ENCODE data around the gene JAZF1.
A peak's percentile ranks its signal among the peaks of the same experiment; 100 is the strongest.

JAZF1 gene

DNA sequence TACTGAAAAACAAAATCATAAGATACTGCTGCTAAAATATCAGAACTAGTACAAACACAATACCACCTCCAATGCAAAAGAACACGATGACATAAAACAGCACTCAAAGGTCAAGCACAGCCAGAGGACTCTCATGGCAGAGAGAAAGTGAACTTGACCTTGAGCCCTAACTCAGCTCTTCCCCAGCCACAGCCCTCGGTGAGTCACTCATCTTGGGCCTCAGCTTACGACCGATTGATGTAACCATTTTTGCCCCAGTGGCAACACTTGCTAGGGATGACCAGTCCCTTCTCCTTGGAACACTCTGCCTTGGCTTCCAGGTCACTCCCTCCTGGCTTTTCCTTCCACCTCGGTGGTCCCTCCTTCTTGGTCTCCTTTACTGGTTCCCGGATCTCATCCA is 77.8 kb downstream of the JAZF1 start:
- DNase-seq: no peak

DNA sequence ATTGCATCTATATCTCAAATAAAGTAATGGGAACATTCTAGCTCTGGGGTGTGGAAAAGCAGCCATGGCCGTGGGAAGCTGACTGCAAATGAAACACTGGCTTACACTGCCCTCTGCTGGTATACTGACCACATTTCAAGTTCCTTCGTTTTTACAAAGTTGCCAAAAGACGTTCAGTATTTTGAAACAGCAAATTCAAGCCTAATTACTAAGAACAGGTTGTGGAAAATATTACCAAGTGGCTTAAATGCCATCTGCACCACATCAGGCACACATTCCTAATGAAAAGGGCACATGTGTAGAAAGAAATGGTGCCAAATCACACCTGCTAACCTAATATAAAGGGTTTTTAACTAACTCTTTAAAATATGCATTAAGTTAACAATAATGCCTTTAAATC is 83.9 kb downstream of the JAZF1 start:
- DNase-seq: peak; percentile 25 to 40

DNA sequence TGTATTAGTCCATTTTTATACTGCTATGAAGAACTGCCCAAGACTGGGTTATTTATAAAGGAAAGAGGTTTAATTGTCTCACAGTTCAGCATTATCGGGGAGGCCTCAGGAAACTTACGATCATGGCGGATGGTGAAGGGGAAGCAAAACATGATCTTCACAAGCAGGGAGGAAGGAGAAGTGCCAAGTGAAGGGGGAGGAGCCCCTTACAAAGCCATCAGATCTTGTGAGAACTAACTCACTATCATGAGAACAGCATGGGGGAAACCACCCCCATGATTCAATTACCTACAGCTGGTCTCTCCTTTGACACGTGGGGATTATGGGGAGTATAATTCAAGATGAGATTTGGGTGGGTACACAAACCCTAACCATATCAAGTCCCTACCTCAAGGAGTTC is 85.4 kb downstream of the JAZF1 start:
- no peak for DNase-seq

DNA sequence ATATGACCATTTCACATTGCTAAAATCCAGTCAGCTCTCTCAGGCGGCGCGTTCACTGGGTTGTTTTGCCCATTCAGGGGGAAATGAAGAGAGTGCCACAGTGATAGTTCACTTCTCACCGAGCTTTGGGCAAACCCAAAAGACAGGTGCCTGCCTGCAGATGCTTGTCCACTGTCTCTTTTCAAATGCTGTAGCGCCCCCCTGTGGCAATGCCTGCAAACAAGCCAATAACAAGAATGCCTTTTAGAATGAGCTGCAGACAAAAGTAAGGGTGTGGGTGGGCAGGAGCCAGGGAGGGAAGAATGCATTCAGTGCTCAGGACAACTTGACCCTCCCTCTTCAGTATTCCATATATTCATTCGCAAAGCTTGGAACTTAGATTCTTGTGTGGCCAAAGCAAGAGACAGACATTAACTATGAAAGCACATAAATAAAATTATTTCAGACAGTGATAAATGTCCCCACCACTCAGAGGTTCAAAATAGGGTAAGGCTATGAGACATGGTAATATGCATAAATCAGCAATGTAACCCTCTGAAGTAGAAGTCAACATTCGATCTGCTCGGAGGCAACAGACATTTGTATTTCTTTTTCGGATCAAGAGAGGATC is 86.9 kb downstream of the JAZF1 start:
- peak; percentile 69 for DNase-seq

DNA sequence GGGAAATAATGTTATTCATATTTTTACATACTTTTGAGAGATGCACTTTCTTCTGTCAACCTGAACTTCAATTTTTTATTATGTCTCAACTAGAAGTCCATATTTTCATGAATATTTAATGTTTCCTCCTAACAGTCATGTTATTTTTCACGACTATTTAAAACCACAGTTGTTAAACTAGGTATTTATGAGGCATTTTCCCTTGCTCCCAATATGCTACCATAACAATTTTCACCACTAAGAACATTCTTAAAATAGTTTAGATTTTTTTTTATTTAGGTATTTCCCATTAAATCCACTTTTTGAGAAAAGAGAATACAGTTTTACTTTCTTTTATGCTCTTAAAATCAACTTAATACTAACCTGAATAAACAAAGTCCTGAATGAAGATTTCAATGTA is 89.4 kb downstream of the JAZF1 start:
- DNase-seq: no peak

DNA sequence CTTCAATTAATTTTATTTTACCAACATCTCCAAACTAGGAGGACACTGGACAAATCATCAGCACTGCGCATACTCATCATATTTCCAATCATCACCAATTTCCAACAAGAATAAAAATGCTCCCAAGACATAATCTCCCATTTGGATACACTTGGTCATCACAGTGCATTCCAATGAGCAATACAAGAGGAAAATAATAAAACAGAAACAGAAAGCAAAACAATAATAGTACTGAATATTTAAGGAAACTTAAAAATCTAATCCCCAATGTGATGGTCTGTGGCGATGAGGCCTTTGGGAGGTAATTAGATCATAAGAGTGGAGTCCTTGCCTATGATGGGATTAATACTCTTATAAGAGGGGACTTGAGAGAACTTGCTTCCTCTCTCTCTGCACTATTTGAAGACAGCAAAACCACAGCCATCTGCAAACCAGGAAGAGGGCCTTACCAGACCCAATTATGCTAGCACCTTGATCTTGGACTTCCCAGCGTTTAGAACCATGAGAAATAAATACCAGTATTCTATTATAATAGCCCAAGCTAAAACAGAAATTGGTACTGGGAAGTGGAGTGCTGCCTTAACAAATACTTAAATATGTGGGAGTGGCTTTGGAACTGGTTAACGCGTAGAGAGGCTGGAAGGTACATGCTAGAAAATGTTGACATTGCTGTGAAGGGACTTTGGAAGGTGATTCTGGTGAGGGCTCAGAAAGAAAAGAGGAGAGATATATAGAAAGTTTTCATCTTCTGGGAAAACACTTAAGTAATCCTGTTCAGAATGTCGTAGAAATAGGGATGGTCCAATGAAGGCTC is 91.5 kb downstream of the JAZF1 start:
- DNase-seq: no peak

DNA sequence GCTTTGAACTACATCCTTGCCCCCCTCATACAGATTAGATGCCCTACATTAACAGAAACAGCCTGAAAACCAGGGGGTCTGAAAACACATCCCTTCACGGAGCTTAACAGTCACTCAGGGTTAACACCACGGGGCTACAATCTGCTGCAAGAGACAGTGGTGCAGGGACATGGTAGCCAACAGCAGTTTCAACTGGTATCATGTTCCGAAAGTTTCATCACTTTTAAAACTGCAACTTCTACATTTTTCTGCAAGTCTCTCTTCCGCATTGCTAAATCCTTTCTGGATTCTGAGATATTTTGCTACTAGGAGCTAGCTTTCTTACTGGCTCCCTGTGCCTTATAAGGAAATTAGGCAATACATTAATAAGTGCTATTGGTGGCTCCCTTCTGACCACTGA is 92.6 kb downstream of the JAZF1 start:
- DNase-seq: no peak

DNA sequence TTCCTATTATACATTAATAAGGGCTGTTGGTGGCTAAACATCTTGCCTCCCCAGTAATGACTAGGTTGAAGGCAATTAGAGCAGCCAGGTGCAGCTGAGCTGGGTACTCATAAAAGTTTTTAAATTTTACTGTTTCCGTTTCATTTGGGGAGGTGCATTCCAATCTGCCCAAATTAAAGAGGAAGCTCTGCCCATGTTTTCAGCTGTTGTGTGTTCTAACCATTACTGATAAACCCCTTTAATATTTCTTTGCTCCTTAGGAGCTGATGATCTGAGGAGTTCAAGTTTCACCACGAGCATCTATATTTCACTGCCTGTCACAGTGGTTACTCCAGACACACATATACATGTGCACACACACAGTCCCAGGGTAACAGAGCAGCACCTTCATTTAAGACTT is 94.4 kb downstream of the JAZF1 start:
- no peak for DNase-seq

DNA sequence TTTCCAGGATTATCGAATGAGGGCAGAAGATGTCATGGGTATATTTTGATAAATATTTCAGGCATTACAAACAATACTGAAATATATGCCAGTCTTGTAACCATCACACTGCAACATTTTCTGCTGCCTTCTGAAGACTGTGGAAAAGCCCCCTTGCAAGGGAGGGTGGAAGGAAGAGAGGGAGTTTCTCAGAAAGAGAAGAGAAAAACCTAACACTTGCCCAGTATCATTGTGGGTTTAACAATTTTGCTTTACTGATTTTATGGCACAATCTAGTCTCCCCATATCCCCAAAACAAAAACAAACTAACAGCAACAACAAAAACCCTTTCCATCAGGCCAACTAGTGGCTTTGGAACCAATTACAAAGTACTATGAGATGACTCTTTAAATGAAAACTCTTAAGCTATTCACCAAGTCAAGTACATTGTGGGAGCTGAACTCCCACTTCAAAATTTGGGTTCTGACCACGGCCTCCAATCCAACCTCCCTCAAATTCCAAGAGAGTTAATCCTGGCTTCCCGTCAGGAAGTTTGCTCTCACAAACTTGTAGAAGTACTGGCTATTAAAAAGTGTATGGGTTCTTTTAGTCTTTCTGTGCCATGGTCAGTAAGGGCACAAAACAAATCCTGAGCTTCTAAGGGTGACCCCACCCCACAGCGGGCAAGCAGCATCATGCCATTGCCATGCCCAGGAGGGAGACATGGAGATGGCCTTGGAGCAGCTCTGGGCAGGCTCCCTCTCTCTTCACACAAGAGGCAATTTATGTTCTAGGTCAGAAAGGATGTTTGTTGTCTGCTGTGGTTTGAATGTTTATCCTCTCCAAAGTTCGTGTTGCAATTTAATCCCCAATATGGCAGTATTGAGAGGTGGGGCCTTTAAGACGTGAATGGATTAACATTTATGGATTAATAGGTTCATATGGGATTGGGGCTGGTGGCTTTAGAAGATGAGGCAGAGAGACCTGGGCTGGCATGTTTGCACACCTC is 96.3 kb downstream of the JAZF1 start:
- no peak for DNase-seq

DNA sequence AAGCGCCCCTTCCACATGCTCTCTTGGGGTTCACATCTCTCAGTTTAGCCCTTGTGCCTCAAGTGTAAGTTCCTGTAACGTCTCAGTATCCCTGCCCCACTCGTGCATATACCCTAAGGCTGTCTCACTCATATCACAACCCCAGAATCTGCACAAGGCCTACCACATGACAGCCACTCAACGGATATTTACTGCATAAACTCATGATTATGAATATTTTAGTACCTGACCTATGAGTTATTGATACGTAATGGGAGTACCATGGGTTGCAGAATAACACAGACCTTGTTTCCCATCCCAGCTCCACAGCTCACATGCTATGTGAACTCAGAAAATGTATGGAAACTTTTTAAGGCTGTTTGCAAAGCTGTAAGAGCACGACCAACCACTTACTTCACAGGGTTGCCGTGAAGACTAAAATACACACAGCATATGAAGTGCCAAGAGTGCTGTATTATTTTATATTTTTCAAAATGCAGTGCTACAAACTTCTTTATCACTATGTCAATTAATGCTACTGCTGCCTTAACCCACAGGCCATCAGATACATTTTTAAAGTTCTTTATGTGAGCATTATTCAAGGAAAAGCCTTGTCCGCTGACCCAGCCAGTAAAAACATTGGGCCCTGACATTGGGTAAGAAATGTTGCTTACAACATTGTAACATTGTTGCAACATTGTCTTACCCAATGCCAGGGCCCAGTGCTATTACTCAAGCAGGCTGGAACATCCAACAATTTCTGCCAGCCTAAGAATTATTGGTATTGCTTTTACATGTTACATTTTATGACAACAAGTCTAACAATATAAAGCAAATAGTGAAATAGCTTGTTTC is 97.2 kb downstream of the JAZF1 start:
- DNase-seq: no peak

DNA sequence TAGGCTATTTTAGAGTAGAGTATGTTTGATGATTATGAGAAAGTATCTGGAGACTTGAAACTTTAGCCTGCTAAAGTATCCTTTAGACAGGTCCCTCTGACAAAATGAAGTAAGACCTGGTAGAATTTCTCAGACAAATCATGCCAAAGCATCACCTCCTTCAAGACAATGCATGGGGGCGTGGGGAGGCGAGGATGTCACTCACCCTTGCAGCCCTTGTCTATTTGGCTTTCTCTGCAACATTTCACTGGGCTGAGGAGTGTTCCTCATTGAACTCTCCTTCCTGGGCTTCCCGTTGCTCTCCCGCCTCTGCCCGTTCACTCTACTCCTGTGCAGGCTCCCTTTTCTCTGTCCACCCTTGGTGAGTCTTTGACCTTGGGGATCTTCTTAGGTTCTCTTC is 98.5 kb downstream of the JAZF1 start:
- DNase-seq: no peak

DNA sequence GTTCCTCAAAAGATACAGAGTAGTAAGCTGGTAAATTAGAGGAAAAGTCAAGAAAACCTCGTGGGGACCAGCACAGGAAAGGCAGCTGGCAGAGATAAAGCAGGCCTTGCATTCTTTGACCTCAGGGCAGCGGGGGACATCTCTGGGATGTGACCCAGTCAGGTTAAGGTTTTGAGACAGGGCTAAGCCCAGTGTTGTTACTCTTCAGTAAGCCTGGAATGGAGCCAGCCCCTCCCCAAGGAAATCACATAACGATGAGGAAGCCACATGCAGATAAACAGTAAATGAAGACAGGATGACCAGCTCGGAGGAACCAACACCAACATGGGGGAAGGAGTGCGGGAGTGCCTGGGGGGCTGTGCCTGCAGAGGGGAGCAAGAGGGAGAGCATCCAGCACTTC is 99.6 kb downstream of the JAZF1 start:
- no peak for DNase-seq

DNA sequence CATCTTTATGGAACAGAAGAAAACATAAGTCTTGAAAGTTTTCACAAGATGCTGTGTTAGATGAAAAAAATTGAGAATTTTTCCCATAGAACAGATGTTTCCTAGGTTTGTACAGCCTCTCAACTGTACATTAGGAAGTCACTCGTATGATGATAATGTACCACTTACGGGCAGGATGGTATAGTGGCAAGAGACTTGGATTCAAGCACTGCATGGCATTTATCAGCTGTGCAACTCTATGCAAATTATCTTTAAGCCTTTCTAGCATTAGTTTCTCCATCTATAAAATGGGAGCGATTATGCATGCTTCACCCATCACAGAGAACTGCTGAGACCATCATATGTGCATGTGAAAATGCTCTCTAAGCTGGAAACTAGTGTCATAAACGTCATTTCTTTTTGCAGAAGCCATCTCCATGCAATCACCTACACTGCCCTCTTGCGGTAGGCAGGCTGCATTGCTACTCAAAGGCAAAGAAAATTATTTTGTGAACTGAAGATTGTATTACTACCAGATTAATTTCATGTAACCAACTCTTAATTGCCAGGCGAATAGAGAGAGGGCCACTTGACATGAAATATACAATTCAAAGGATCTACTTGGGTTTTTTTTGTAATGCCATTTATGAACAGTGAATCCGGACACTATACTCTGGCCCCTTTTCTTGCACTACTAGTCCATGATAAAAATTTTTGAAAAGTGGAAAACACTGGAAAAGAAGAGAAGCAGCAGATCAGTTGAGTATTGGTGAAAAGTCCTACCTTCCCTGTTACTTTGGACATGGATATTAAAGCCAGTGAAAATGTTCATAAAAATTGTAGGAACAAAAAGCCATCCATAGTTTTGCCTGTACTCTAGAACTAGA is 102.3 kb downstream of the JAZF1 start:
- peak; percentile 41 to 54 for DNase-seq

DNA sequence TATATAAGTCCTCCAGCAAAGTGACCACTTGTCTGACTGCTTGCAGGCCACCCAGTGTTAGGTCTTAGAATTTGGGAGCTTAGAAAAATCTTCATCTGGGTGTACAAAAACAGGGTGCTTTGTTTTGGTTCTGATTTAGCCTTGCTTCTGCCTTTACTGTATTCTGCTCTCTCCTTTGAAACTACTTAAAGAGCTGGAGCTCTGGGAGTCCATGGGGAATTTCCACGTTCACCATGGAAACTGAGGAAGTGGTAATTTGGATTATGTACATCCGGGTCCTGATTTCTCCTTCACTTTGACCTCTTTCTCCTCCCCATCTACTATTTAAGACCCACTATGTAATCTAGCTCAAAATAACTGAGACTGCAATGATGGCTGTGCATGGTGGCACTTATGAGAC is 103.0 kb downstream of the JAZF1 start:
- no peak for DNase-seq

DNA sequence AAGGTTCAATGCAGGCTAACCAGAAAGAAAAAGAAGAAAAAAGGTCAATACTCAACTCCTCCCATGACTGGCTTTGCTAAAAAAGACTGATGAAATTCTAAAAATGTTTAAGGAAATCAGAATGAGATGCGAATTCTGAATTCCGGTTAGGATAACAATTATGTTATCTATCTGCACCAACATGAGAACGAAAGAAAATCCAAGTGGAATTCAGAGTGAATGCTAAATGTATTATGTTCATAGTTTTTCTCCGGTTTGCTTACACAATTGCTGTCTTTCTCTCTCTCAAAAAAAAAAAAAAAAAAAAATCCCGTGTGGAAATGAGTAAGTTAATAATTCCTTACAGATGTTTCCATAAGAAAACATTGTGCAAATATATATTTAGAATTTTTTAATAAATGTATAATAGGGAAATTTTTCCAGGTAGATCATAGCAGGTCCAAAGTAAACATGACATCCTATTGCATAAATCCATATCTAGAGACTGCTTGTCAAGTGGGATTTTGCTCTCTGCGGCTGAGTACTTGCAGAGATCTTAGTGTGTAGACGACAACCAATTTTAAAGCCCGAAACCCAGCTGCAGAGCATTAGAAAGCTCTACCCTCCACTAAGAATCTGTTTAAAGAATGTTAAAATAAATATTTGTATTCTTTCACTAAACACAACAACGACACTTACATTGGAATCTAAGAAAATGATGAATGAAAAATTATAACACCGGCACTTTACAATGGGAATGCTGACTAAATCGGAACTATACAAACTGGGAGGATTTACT is 104.0 kb downstream of the JAZF1 start:
- no peak for DNase-seq

DNA sequence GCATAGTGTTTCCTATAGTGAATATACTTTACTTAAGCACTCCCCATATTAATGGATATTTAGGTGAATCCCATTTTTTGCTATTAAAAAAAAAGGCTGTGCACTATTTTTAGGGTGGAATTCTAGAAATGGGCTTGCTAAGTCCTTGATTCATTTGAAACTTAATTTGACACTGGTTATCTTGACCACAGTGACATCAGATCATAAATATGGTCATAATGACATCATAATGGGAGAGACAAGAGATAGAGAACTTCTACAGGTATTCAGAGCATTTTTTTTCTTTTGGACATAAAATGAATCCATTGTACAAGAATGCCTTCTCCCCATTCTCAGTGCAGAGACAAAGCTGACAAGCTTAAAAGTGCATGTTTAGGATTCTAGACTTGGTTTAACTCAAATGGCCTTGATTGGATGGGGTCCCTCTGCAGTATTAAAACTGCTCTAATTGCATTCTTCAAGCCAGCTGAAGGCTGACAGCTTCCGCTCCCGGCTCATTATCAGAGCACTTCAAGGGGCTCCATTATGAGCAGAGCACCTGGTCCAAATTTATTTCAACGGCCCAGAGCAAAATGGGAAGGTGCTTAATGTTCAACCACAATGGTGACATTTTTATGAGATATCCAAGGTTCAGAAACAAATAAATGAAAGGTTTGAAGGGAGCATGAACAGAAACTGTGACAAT is 104.8 kb downstream of the JAZF1 start:
- DNase-seq: no peak

DNA sequence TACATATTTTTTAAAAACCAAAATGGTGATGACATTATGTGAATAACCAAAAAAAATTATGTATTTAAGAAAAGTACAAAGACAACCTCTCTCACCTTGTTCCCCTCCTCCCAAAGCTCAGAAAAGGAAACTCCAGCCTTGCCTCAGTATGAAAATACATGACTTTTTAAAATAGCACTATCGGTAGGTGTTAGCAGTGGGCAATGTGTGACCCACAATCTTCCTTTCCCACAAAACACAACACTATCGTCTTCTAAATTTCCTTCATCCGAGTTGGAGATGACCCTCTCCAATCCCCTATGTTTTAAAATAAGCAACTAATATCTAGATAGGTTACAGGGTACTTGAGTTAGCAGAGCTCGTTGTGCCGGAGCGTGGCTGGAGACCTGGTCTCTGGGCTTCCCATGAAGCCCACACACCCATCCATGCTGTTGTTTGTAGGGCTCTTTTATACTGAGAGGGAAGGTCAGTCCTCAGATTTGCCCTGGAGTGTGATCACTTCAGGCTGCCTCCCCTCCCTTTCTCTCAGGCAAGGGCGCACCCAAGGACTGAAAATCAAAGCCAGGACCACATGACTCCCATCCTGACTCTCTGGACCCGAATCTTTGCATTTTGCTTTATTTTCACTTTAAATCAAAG is 107.6 kb downstream of the JAZF1 start:
- no peak for DNase-seq

DNA sequence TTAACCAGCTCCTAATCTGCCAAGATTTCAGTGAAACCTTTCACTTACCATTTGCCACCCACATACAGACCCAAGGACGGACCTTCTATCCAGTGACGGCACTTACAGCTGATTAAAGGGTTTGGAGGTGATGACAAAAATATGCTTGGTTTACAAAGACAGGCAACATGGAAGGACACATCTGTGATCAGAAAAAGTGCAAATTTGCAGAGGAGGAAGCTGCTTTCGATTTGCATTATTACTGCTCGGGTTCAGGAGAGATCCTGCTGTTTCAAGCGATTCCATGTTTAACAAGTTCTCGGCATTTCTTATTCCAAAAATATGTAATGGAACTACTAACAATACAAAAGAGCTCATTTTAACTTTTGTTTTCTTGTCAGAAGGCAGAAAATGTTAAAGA is 109.0 kb downstream of the JAZF1 start:
- DNase-seq: no peak

DNA sequence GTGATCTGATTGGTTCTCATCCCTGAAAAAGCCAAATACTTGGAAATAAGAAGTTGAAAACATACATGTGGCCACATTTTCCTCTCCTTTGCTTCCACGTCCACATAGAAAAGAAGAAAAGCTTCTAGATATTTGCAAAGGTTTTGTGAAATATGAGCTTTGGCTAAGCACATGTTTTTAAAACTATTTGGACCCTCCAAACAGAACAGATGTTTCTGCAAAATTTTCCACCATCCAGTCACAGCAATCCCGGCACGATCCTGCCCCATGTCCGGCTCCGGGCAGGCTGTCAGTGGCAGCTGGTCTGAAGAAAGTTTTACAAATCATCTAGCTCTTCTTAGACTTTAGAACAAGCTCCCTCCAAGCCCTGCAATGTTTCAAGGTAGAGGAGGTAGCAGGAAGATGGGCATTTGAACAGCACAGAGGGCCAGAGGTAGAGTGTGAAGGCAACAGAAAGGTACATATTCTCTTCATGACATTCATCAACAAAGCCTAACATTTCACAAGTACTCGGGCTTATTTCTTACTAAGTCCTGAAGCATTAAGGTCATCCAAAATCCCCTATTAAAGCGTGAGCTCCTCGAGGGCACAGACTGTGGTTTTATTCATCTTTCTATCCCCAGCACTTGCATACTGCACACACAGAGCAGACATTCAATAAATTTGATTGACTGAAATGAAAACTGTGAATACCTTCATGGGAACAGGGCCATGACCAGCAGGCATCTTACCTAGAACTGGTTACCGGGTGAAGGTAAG is 110.1 kb downstream of the JAZF1 start:
- DNase-seq: no peak

Measured in stimulated activated CD4-positive, alpha-beta T cell treated with anti-CD3 and anti-CD28 coated beads, Interleukin-2, amount 100 ng/mL, for 48 hours (primary cell).